Measurements from ENCODE around the gene GRIA4.

GRIA4 gene

DNA sequence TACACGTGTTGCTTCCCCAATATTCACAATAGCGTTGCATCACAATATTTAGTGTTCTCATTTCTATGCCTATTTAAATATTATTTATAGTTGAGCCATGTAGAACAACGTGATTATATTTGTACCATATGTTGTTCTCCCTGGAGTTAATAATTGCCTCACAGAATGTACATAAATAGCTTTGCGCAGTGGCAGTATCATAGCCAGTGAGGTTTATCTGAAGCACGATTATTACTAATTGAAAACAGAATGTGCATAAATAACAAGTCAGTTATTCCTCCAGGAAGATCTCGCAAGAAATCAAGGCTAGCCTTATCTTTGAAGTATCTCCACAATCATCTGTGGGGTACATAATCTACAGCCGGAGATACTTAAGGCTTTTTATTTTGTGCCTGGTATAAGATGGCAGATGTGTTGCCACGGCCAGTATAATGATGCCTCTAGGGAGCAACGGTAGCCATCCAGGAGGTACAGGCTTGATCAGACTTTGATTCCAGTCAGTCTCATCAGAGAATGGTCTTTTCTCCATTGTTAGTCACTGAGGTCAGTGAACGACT lies 214.7 kb downstream of the GRIA4 start:
- TF ChIP-seq, protein P1, sequence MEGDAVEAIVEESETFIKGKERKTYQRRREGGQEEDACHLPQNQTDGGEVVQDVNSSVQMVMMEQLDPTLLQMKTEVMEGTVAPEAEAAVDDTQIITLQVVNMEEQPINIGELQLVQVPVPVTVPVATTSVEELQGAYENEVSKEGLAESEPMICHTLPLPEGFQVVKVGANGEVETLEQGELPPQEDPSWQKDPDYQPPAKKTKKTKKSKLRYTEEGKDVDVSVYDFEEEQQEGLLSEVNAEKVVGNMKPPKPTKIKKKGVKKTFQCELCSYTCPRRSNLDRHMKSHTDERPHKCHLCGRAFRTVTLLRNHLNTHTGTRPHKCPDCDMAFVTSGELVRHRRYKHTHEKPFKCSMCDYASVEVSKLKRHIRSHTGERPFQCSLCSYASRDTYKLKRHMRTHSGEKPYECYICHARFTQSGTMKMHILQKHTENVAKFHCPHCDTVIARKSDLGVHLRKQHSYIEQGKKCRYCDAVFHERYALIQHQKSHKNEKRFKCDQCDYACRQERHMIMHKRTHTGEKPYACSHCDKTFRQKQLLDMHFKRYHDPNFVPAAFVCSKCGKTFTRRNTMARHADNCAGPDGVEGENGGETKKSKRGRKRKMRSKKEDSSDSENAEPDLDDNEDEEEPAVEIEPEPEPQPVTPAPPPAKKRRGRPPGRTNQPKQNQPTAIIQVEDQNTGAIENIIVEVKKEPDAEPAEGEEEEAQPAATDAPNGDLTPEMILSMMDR (IDR thresholded peaks at IDR 0.05), result no peak

DNA sequence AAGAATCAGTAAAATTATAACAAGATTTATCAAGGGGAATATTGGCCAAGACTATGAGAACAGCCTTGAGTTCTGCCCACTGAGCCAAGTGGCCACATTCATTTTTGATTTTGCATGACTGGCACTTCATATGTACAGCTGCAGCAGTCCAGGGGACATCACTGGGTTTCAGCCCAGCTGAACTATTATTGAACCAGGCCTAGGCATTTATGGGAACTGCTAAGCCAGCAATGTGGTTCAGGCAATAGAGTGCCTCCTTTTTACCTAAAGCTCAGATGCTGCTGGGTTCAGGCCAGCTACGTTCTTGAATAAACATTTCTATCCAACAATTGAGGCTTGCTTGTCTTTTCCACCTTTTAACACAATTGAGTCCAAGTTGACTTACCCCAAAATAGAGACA lies 215.3 kb downstream of the GRIA4 start:
- TF ChIP-seq, protein P1 (IDR thresholded peaks at IDR 0.05), result no peak

DNA sequence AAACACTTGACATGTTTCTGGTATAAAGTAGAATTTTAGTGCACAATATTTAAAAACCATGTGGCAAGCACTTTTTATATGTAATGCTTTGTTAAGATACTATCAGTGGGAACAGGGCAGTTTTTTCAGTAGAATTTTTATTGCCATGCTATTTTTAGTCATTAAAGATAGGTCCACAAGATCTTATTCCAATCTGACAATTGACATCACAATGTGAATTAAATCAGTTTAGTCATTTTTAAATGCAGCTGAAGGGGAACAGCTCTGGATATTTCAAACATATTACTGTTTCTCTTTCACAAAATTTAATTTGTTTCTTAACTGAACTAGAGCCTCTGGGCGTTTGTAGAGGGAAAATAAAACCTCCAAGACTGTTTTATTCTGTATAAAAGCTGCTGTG lies 218.0 kb downstream of the GRIA4 start:
- TF ChIP-seq, protein P1 (IDR thresholded peaks at IDR 0.05), result no peak

DNA sequence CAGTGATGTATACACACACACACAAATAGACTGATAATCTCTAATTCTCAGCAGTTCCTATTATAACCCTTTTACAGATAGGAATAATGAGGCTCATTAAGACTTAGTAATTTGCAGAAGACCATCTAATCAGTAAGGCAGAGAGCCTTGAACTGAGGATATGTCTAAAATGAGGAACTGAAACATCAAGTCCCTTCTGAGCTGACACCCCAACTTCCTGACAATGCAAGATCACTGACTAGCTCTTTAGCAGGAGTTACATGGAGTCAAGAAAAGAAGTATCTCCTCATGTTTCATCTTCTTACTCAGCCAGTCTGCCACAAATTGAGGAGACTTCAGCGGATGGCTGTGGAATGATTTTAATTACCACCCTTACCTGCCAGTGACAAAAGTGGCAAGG lies 219.2 kb downstream of the GRIA4 start:
- TF ChIP-seq, protein P1 (IDR thresholded peaks at IDR 0.05), result no peak

DNA sequence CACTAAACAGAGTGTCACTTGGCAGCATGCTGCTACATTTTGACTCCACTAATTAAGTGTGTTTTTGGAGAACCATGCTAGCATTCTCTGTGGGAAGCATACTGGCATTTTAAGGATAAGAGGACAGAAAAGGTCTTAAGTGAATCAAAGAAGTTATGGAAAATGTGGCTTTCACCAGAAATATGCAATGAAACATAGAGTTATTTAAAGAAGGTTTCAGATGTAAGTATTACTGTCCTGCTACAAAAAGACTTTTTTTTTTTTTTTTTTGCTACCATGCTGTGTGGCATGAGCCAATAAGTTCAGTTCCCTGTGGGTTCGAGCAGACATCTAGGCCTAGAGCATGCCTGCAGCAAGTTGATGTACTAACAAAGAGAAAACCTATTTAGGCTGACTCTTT lies 224.6 kb downstream of the GRIA4 start:
- TF ChIP-seq, protein P1 (IDR thresholded peaks at IDR 0.05), result no peak

DNA sequence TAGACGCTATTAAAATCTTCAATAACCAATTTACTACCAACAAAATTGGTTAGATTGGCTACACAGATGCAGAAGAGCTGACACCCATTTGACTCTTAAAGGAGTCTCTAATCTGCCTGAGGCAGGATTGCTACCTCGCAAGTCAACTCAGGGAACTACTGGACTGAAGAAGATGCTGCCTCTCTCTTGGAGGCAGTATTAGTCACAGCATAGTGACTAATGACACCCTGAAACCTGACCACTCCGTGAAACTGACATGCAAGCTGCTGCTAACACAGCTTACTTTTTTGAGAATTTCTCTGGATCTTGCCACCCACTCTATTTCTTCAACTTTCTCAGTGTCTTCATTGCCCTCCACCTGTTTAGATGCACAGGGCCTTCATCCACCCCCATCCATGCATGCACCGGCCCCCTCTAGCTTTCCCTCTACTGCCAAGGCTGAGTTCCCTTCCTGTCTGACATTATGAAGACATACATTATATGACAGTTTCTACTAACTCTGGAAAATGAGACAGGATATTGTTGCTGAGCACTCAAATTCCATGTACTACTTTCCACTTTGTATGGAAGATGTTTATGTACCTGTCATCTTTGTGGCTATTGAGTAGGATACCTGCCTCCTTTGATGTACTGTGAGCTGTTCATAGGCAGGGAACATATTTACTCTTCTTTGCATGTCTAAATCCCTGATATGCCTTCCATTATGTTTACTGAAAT lies 229.0 kb downstream of the GRIA4 start:
- TF ChIP-seq, protein P1 (IDR thresholded peaks at IDR 0.05), result no peak

DNA sequence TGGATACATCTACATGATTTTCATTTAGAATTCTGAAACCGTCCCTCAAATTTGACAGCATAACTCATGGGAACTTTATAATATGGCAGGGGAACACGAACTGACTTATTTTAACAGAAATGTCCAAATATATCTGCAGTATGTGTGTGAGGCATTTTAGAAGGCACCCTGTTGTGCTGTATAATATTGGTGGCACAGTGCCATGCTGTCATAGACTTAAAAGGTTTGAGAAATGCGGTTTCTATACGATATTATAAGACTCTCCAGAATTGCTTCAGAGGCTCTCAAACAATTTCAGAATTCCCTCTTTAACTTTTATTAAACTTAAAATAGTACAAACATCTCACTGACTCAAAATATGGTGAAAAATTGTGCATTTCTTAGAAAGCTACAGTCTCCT lies 230.5 kb downstream of the GRIA4 start:
- TF ChIP-seq, protein P1 (IDR thresholded peaks at IDR 0.05), result no peak

Data from LNCAP (cell line).